B cell (primary cell): ENCODE measurements around the gene WDR90.

Experiments
- CTCF ChIP-seq: fragments of 200-600 bp; IDR thresholded peaks from one replicate; pipeline ENCODE4 v1.8.0; 2022; ENCODE audit warnings: antibody characterized with exemption, mild to moderate bottlenecking
- EZH2 ChIP-seq: IDR thresholded peaks from 2 replicates; pipeline ENCODE4 v1.6.1; 2012; ENCODE audit warnings: borderline replicate concordance, low read depth, mild to moderate bottlenecking, moderate library complexity, low read length; ENCODE audit not compliant: insufficient read depth, poor library complexity, severe bottlenecking

DNA sequence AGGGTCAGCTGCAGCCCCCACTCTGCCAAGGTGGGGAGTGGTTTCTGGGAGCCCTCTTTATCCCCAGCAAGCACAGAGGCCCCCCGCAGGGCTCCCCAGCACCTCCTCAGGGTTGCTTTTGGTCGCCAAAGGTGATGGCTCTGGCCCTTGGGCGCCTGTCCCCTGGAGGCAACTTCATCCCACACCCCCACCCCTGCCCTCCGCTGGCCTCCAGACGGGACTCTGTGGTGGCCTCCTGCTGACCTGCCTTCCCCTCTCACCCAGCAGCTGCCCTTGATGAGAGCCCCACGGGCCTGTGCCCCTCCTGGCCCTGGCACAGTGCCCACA, 10.9 kb downstream of the WDR90 start:
- TF ChIP-seq CTCF (no peak), EZH2 (no peak)
